A673 (cell line): ENCODE results near the gene CEMIP. TPM values are rescaled to one million over a fixed set of nuclear protein-coding genes. Genes with fewer than 3 reads are reported as not detected.
"Not testable (repeated sequence)": the region's sequence is repeated elsewhere in the genome, so short reads cannot be mapped to it uniquely, and the experiment has no call there.

Source experiments
- BruUV-seq: library from RNA; stranded (reverse); fragments of 400-500 nt; replicated peaks from 2 replicates; lab custom pipeline; 2021; lab: Mats Ljungman, UMichigan
- CTCF ChIA-PET: fragments of 300-600 bp; sonication (Branson Sonifier 250); formaldehyde crosslinking; loops from one replicate; lab custom pipeline; 2022; ENCODE audit warnings: antibody characterized with exemption; lab: Charles Lee
- POLR2A ChIA-PET: fragments of 300-600 bp; sonication (Branson Sonifier 250); formaldehyde crosslinking; loops from one replicate; lab custom pipeline; 2022; ENCODE audit warnings: antibody characterized with exemption; ENCODE audit not compliant: low non-redundant PET; lab: Charles Lee
- DNase-seq: peaks from one replicate; pipeline ENCODE4 v3.0.0-alpha.2; 2015; ENCODE audit warnings: low spot score
- H3K27ac ChIP-seq: fragments of 200-600 bp; sonication (generic); 2 replicates; pipeline ENCODE4 v1.5.1; 2016; ENCODE audit warnings: mixed run types, low read depth, mild to moderate bottlenecking, mixed read lengths, antibody characterized with exemption, low read length; ENCODE audit not compliant: poor library complexity, severe bottlenecking
- H3K27me3 ChIP-seq: fragments of 200-600 bp; sonication (generic); replicated peaks from 2 replicates; pipeline ENCODE4 v1.6.1; 2017; ENCODE audit warnings: mixed run types, low read depth, mild to moderate bottlenecking, mixed read lengths, antibody characterized with exemption, low read length; ENCODE audit not compliant: insufficient read depth, poor library complexity
- H3K36me3 ChIP-seq: fragments of 200-600 bp; sonication (generic); 2 replicates; pipeline ENCODE4 v1.6.1; 2016; ENCODE audit warnings: mixed run types, mild to moderate bottlenecking, mixed read lengths, antibody characterized with exemption, low read length; ENCODE audit not compliant: insufficient read depth, poor library complexity, severe bottlenecking
- H3K4me1 ChIP-seq: fragments of 200-600 bp; sonication (generic); 2 replicates; pipeline ENCODE4 v1.6.1; 2017; ENCODE audit warnings: mixed run types, mild to moderate bottlenecking, mixed read lengths, antibody characterized with exemption, low read length; ENCODE audit not compliant: insufficient read depth, poor library complexity, severe bottlenecking
- H3K4me3 ChIP-seq: fragments of 200-600 bp; sonication (generic); 2 replicates; pipeline ENCODE4 v1.5.1; 2016; ENCODE audit warnings: low read depth, mixed run types, mild to moderate bottlenecking, mixed read lengths, low read length; ENCODE audit not compliant: poor library complexity, severe bottlenecking
- H3K9me3 ChIP-seq: fragments of 200-600 bp; sonication (generic); 2 replicates; pipeline ENCODE4 v1.6.1; 2016; ENCODE audit warnings: mixed run types, low read depth, mild to moderate bottlenecking, mixed read lengths, antibody characterized with exemption, low read length; ENCODE audit not compliant: poor library complexity, severe bottlenecking
- EZH2 ChIP-seq: fragments of 200-600 bp; sonication (generic); IDR thresholded peaks from 2 replicates; pipeline ENCODE4 v1.6.1; 2017; ENCODE audit warnings: borderline replicate concordance, low read depth, mild to moderate bottlenecking, mixed read lengths, antibody characterized with exemption, low read length; ENCODE audit not compliant: poor library complexity, severe bottlenecking
- intact Hi-C: fragments of 100-400 bp; cut with micrococcal nuclease; formaldehyde crosslinking; loops from one replicate; pipeline ENCODE4 v1.10.0; 2022; ENCODE audit not compliant: unreplicated experiment
- total RNA-seq: library from RNA; stranded (reverse); gene quantifications from 2 replicates; pipeline ENCODE4 v1.2.3, GENCODE V29; 2021
- TF ChIP-seq, protein P1 (sequence below): fragments of 300-800, 200-600 bp; sonication (generic); conservative IDR thresholded peaks from 2 replicates; pipeline ENCODE4 v1.5.1; 2017; ENCODE audit warnings: low read depth, mild to moderate bottlenecking, antibody characterized with exemption, low read length, moderate library complexity, mixed read lengths

The CEMIP gene
- total RNA-seq, 1 experiment from 2014 or later = not detected

DNA sequence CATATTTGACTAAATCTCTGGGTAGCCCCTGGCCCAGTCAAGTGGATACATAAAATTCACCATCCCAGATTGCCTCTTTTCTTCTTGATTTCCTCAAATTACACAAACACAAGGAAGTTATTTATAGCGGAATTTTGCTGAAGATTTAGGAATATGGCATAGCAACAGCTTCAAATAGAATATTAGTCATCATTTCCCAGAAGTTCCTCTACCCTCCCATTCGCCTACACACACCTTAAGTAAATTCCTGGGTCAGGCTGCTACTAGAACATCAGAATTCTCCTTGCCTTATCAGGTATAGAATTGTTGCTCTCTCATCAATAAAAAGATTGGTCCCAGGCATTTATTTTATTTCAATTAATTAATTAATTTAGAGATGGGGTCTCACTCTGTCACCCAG is 178.8 kb downstream of the CEMIP start:
- no peak for DNase-seq
- intact Hi-C loops = no loop called here
- Histone ChIP-seq H3K4me1 (no peaks in the 10 kb centered on the region), H3K36me3 (no peaks in the 10 kb centered on the region), H3K4me3 (no peak overlapping the region), H3K27ac (no peak overlapping the region), H3K9me3 (no peaks in the 10 kb centered on the region), H3K27me3 (no peaks in the 10 kb centered on the region)
- no TSS peak for BruUV-seq
- TF ChIP-seq, protein P1, sequence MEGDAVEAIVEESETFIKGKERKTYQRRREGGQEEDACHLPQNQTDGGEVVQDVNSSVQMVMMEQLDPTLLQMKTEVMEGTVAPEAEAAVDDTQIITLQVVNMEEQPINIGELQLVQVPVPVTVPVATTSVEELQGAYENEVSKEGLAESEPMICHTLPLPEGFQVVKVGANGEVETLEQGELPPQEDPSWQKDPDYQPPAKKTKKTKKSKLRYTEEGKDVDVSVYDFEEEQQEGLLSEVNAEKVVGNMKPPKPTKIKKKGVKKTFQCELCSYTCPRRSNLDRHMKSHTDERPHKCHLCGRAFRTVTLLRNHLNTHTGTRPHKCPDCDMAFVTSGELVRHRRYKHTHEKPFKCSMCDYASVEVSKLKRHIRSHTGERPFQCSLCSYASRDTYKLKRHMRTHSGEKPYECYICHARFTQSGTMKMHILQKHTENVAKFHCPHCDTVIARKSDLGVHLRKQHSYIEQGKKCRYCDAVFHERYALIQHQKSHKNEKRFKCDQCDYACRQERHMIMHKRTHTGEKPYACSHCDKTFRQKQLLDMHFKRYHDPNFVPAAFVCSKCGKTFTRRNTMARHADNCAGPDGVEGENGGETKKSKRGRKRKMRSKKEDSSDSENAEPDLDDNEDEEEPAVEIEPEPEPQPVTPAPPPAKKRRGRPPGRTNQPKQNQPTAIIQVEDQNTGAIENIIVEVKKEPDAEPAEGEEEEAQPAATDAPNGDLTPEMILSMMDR = no peak
- no peak for TF ChIP-seq EZH2
- CTCF ChIA-PET = no interaction called here
- POLR2A ChIA-PET = no interaction called here

GRCh38 chr15:80958818-80959495 is 179.8 kb downstream of the CEMIP start:
- H3K27ac ChIP-seq = no peak overlapping the region
- no peak overlapping the region for H3K4me3 ChIP-seq
- no peaks in the 10 kb centered on the region for H3K9me3 ChIP-seq
- no peaks in the 10 kb centered on the region for H3K36me3 ChIP-seq
- TF ChIP-seq, protein P1 = no peak
- TF ChIP-seq EZH2 = no peak
- BruUV-seq = no TSS peak
- ChIA-PET POLR2A (no interaction called here), CTCF (no interaction called here)
- intact Hi-C loops = no loop called here
- no peak for DNase-seq
- H3K4me1 ChIP-seq = no peaks in the 10 kb centered on the region
- H3K27me3 ChIP-seq = no peaks in the 10 kb centered on the region

GRCh38 chr15:80965454-80965853 is 186.3 kb downstream of the CEMIP start:
- H3K4me3 ChIP-seq, H3K36me3 ChIP-seq, H3K27me3 ChIP-seq, CTCF ChIA-PET, H3K4me1 ChIP-seq, intact Hi-C loops, H3K27ac ChIP-seq, BruUV-seq, POLR2A ChIA-PET, DNase-seq, H3K9me3 ChIP-seq: not testable (repeated sequence)
